HG02571 (cell line): ENCODE data around the gene EDEM2.
"Not testable (repeated sequence)": the region's sequence is repeated elsewhere in the genome, so short reads cannot be mapped to it uniquely, and the experiment has no call there.

Experiments used
- ATAC-seq: cut with Tn5 transposase; IDR thresholded peaks from one replicate; pipeline ENCODE4 v1.9.1; 2021; ENCODE audit warnings: mild to moderate bottlenecking, moderate library complexity; ENCODE audit not compliant: unreplicated experiment

EDEM2 gene

GRCh38 chr20:35091816-35092523, 55.2 kb downstream of the EDEM2 start:
- peak; percentile 6 for ATAC-seq

- no peak for ATAC-seq
These were observed 58.6 kb downstream of the EDEM2 start for GRCh38 chr20:35088231-35089145.

GRCh38 chr20:35087791-35088190, 59.3 kb downstream of the EDEM2 start:
- no peak for ATAC-seq

GRCh38 chr20:35087355-35087754, 59.8 kb downstream of the EDEM2 start:
- no peak for ATAC-seq

- ATAC-seq = no peak
These were observed 61.5 kb downstream of the EDEM2 start for GRCh38 chr20:35085477-35086225.

- no peak for ATAC-seq
These were observed 62.1 kb downstream of the EDEM2 start for GRCh38 chr20:35084998-35085397.

- ATAC-seq = not testable (repeated sequence)
These were observed 66.8 kb downstream of the EDEM2 start for GRCh38 chr20:35080348-35080642.

- no peak for ATAC-seq
These were observed 67.4 kb downstream of the EDEM2 start for GRCh38 chr20:35079472-35080347.

- no peak for ATAC-seq
These were observed 69.3 kb downstream of the EDEM2 start for GRCh38 chr20:35077872-35078271.

GRCh38 chr20:35077341-35077740, 69.8 kb downstream of the EDEM2 start:
- ATAC-seq = no peak

GRCh38 chr20:35071436-35072153, 75.5 kb downstream of the EDEM2 start:
- ATAC-seq = not testable (repeated sequence)

GRCh38 chr20:35066194-35066593, 80.9 kb downstream of the EDEM2 start:
- ATAC-seq = no peak
